ENCODE results near the gene MRPS2. TPM values are rescaled to one million over a fixed set of nuclear protein-coding genes. Genes with fewer than 3 reads are reported as not detected.
"Not testable (repeated sequence)": the region's sequence is repeated elsewhere in the genome, so short reads cannot be mapped to it uniquely, and the experiment has no call there.

The MRPS2 gene
- total and polyA plus RNA-seq, 5 experiments from 2014 or later = 28.3 to 64.0 (median 35.7) TPM

DNA sequence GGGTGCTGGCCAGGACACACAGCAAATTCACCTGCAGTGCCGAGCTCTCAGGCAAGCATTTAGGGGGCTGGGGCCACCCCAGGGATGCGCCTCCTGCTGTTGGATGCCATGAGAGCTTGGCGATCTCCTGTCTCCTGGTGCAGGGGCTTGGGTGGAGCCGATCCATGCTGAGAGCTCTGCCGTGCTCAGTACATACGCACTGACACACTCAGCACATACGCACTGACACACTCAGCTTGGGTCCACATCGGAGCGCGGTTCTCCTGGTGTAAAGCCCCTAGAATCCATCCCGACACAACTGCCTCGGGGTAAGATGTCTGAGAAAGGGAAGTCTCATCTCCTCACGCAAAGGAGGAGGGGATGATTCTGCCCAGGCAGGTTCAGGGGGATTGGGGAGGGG lies 35.1 kb downstream of the MRPS2 start:
- DNase-seq, H3K27ac Mint-ChIP-seq, H3K4me1 Mint-ChIP-seq, H3K4me3 Mint-ChIP-seq, H3K9me3 Mint-ChIP-seq, ATAC-seq, H3K36me3 Mint-ChIP-seq, POLR2A ChIA-PET: not testable (repeated sequence)
- H3K27me3 Mint-ChIP-seq = peaks cover 9 to 51% (median 43%) of the 10 kb centered on the region in 5 donors

DNA sequence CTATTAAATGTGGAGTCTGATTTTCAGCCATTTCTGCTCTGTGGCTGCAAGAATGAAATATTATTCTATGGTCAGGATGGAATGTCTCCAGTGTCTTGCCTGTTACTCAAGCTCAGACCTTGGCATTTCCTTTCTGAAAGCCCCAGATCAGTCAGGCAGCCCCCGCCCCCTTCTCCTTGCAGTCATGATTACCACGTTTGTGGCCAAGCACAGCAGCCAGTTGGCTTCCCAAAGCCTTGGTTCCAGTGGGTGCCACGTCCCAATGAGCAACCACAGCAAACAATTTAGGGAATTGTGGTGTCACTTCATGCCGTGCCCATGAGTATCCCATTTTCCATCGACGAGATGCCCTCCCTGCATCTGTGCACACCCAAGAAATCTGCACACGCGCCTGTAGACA lies 35.7 kb downstream of the MRPS2 start:
- no peak overlapping the region for H3K27ac Mint-ChIP-seq
- H3K4me3 Mint-ChIP-seq = no peak overlapping the region
- DNase-seq (no peak), ATAC-seq (no peak)
- H3K27me3 Mint-ChIP-seq = peaks cover 9 to 45% (median 37%) of the 10 kb centered on the region in 5 donors
- POLR2A ChIA-PET = no interaction called here
- no peaks in the 10 kb centered on the region for H3K4me1 Mint-ChIP-seq
- H3K9me3 Mint-ChIP-seq = peaks cover 0 to 1% (median 0%) of the 10 kb centered on the region in 9 donors
- H3K36me3 Mint-ChIP-seq = no peaks in the 10 kb centered on the region

DNA sequence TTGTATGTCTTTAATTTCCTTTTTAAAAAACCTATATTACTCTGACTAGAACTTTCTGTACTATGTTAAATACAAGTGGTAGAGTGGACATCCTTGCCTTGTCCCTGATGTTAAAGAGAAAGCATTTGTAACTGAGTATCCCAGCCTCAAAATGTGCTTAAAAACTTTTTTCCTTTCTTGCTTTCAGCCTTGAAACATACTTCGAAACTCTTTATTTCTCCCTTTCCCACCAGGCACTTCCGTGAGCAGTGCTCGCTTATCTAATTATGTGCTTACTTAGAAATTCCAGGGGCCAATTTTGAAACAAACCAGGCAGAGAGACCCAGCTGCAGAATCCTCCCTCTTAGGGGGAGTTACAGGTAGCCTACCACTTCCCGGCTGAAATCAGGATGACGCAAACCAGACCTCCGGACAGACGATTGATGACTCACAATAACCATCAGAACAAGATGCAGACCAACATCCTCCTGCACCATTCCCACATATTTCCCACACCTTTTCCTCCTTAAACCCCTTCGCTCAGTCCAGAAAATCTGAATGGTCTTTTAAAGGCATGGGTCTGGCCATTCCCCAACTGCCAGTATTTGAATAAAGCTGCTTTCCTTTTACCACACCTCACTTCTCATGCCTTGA lies 42.9 kb downstream of the MRPS2 start:
- H3K36me3 Mint-ChIP-seq, H3K4me3 Mint-ChIP-seq, H3K4me1 Mint-ChIP-seq, H3K9me3 Mint-ChIP-seq, POLR2A ChIA-PET, ATAC-seq, H3K27ac Mint-ChIP-seq: not testable (repeated sequence)
- DNase-seq = peak in 1 of 10 donors; percentile 2
- H3K27me3 Mint-ChIP-seq = peaks cover 6 to 33% (median 15%) of the 10 kb centered on the region in 5 donors

- H3K27ac Mint-ChIP-seq = no peak overlapping the region
- DNase-seq (no peak), ATAC-seq (no peak)
- no peaks in the 10 kb centered on the region for H3K4me1 Mint-ChIP-seq
- POLR2A ChIA-PET = no interaction called here
- no peaks in the 10 kb centered on the region for H3K9me3 Mint-ChIP-seq
- H3K36me3 Mint-ChIP-seq = no peaks in the 10 kb centered on the region
- H3K4me3 Mint-ChIP-seq = no peak overlapping the region
- H3K27me3 Mint-ChIP-seq = peaks cover 6 to 22% (median 6%) of the 10 kb centered on the region in 5 donors
Observed at GRCh38 chr9:135544981-135545635, 44.6 kb downstream of the MRPS2 start.

- H3K27ac Mint-ChIP-seq, H3K36me3 Mint-ChIP-seq, H3K9me3 Mint-ChIP-seq, POLR2A ChIA-PET, ATAC-seq, DNase-seq, H3K4me1 Mint-ChIP-seq, H3K4me3 Mint-ChIP-seq: not testable (repeated sequence)
- peaks cover 5 to 18% (median 6%) of the 10 kb centered on the region in 5 donors for H3K27me3 Mint-ChIP-seq
Observed at GRCh38 chr9:135545646-135546176, 45.2 kb downstream of the MRPS2 start, which contains the start of gene OBP2A. OBP2A (plus strand) TSS chr9:135546126; CDS start chr9:135546181, 55 bp downstream.

DNA sequence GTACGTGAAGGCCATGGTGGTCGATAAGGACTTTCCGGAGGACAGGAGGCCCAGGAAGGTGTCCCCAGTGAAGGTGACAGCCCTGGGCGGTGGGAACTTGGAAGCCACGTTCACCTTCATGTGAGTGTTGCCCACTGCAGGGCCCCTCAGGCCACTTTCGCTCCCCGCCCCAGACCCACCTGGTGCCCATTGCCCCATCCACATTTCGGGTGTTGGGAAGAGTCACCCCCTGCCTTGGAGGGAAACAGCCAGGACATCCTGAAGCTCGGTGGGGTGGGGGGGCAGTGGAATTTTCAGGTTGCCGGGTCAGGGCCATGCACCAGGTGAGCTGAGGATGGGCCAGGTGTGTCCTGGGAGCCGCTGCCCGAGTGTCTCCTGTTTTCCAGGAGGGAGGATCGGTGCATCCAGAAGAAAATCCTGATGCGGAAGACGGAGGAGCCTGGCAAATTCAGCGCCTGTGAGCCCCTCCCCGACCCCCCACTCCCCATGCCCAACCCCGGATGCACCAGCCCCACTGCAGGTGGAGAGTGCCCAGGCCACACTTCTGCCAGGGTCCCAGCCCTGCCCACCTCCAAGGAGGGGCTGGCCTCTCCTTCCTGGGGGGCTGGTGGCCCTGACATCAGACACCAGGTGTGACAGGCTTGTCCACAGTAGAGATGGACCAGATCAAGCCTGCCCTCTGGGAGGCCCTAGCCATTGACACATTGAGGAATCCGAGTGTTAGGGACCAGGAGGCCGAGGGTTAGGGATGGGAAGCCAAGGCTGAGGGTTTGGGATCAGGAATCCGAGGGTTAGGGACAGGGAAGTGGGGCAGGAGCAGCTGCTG lies 46.5 kb downstream of the MRPS2 start:
- H3K27ac Mint-ChIP-seq, H3K4me1 Mint-ChIP-seq, POLR2A ChIA-PET, DNase-seq, ATAC-seq, H3K9me3 Mint-ChIP-seq, H3K4me3 Mint-ChIP-seq, H3K36me3 Mint-ChIP-seq: not testable (repeated sequence)
- H3K27me3 Mint-ChIP-seq = peaks cover 7 to 20% (median 10%) of the 10 kb centered on the region in 5 donors

GRCh38 chr9:135547756-135548736 lies 47.6 kb downstream of the MRPS2 start:
- no peak for DNase-seq
- Mint-ChIP-seq H3K4me1 (no peaks in the 10 kb centered on the region), H3K4me3 (no peak overlapping the region), H3K27me3 (peaks cover 4 to 20% (median 10%) of the 10 kb centered on the region in 5 donors), H3K36me3 (no peaks in the 10 kb centered on the region), H3K9me3 (no peaks in the 10 kb centered on the region), H3K27ac (no peak overlapping the region)
- no peak for ATAC-seq
- POLR2A ChIA-PET = no interaction called here

GRCh38 chr9:135549478-135550343 lies 49.2 kb downstream of the MRPS2 start:
- H3K27me3 Mint-ChIP-seq = peaks cover 4 to 12% (median 9%) of the 10 kb centered on the region in 5 donors
- H3K27ac Mint-ChIP-seq = peak overlapping the region in 1 of 10 donors; percentile 0
- POLR2A ChIA-PET = not testable (repeated sequence)

DNA sequence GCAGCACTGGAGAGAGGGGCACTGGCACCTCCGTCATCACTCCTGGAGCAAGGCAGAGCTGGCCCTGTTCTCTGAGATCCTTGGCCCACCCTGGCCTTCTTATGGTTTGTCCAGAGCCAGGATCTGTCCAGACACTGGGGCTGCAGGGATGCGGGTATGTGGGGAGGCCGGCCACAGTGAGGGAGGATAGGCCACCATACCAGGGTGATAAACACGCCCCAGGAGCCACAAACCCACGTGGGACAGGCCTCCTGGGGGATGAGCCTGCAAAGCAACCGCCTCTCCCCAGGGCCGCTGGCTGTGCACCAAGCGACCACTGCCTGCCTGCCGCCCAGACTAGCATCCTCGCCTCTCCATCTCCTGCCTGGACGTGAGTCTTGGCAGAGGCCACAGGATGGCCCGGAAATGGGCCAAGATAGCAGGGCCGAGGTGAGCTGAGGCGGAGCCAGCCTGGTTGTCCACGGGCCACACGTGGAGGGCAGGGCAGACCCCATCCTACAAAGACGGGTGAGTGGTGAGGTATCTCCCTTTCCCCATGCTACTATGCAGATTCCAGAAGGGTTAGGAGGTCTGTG lies 49.9 kb downstream of the MRPS2 start:
- POLR2A ChIA-PET = no interaction called here
- H3K4me1 Mint-ChIP-seq = peaks cover 0 to 3% (median 0%) of the 10 kb centered on the region in 4 donors
- peaks cover 0 to 10% (median 2%) of the 10 kb centered on the region in 9 donors for H3K9me3 Mint-ChIP-seq
- ATAC-seq = no peak
- no peaks in the 10 kb centered on the region for H3K36me3 Mint-ChIP-seq
- H3K4me3 Mint-ChIP-seq = no peak overlapping the region
- no peak for DNase-seq
- H3K27me3 Mint-ChIP-seq = peaks cover 0 to 7% (median 4%) of the 10 kb centered on the region in 5 donors
- no peak overlapping the region for H3K27ac Mint-ChIP-seq

More at GRCh38 chr9:135549478-135550343, 49.2 kb downstream of the MRPS2 start:
- not testable (repeated sequence) for DNase-seq, H3K4me1 Mint-ChIP-seq, ATAC-seq, H3K36me3 Mint-ChIP-seq, H3K9me3 Mint-ChIP-seq, H3K4me3 Mint-ChIP-seq

DNA sequence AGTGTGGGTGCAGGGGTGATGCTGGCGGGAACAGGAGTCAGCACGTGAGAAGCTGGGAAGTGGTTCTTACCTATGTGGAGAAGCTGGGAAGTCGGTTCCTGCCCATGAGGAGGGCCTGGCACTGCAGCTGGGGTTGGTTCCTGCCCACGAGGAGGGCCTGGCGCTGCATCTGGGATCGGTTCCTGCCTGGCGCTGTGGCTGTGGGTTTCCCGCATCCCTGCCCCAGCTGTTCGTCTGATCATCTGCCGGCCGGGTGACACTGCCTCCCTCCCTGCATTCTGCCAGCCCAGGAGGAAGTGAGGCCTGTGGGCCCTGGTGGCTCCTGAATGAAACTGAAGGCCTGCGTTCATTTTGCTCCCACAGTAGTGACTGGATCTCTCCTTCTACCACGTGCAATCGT lies 50.5 kb downstream of the MRPS2 start:
- Mint-ChIP-seq H3K4me3 (no peak overlapping the region), H3K9me3 (peaks cover 0 to 13% (median 2%) of the 10 kb centered on the region in 9 donors), H3K4me1 (peaks cover 0 to 3% (median 0%) of the 10 kb centered on the region in 4 donors), H3K36me3 (no peaks in the 10 kb centered on the region), H3K27ac (no peak overlapping the region), H3K27me3 (peaks cover 0 to 7% (median 4%) of the 10 kb centered on the region in 5 donors)
- DNase-seq (no peak), ATAC-seq (no peak)
- POLR2A ChIA-PET = no interaction called here

- DNase-seq (no peak), ATAC-seq (no peak)
- H3K36me3 Mint-ChIP-seq = no peaks in the 10 kb centered on the region
- peaks cover 0 to 3% (median 0%) of the 10 kb centered on the region in 4 donors for H3K4me1 Mint-ChIP-seq
- H3K27ac Mint-ChIP-seq = no peak overlapping the region
- H3K9me3 Mint-ChIP-seq = peaks cover 0 to 13% (median 2%) of the 10 kb centered on the region in 9 donors
- POLR2A ChIA-PET = no interaction called here
- H3K4me3 Mint-ChIP-seq = no peak overlapping the region
- peaks cover 0 to 7% (median 4%) of the 10 kb centered on the region in 5 donors for H3K27me3 Mint-ChIP-seq
Observed at GRCh38 chr9:135551456-135551855, 51.0 kb downstream of the MRPS2 start.
